ENCODE measurements around the gene AGAP2.
A peak's percentile ranks its signal among the peaks of the same experiment; 100 is the strongest.

AGAP2 gene

GRCh38 chr12:57735952-57736740, 2.4 kb downstream of the AGAP2 start:
- no peak for DNase-seq (ENCODE audit: low spot score)

- no peak for DNase-seq (ENCODE audit: low spot score)
Measured at GRCh38 chr12:57735198-57735855, 3.2 kb downstream of the AGAP2 start.

GRCh38 chr12:57734591-57734990, 4.0 kb downstream of the AGAP2 start:
- no peak for DNase-seq (ENCODE audit: low spot score)

- no peak for DNase-seq (ENCODE audit: low spot score)
Measured at GRCh38 chr12:57733928-57734327, 4.6 kb downstream of the AGAP2 start.

- no peak for DNase-seq (ENCODE audit: low spot score)
Measured at GRCh38 chr12:57732726-57733593, 5.6 kb downstream of the AGAP2 start.

GRCh38 chr12:57732270-57732669, 6.3 kb downstream of the AGAP2 start:
- no peak for DNase-seq (ENCODE audit: low spot score)

GRCh38 chr12:57731411-57732080, 7.0 kb downstream of the AGAP2 start:
- no peak for DNase-seq (ENCODE audit: low spot score)

- DNase-seq (ENCODE audit: low spot score): no peak
Measured at GRCh38 chr12:57730336-57731067, 8.0 kb downstream of the AGAP2 start.

- no peak for DNase-seq (ENCODE audit: low spot score)
Measured at GRCh38 chr12:57729321-57729844, 9.2 kb downstream of the AGAP2 start.

- DNase-seq (ENCODE audit: low spot score): no peak
Measured at GRCh38 chr12:57727758-57728395, 10.7 kb downstream of the AGAP2 start.

GRCh38 chr12:57726884-57727757, 11.4 kb downstream of the AGAP2 start:
- DNase-seq (ENCODE audit: low spot score): no peak

GRCh38 chr12:57726151-57726883, 12.2 kb downstream of the AGAP2 start:
- DNase-seq (ENCODE audit: low spot score): peak; percentile 14

- DNase-seq (ENCODE audit: low spot score): no peak
Measured at GRCh38 chr12:57725851-57726150, 12.7 kb downstream of the AGAP2 start.

GRCh38 chr12:57724936-57725740, 13.4 kb downstream of the AGAP2 start:
- DNase-seq (ENCODE audit: low spot score): no peak

GRCh38 chr12:57724003-57724935, 14.3 kb downstream of the AGAP2 start:
- DNase-seq (ENCODE audit: low spot score): no peak

- DNase-seq (ENCODE audit: low spot score): no peak
Measured at GRCh38 chr12:57723630-57723962, 14.9 kb downstream of the AGAP2 start.

Data from CD4-positive, alpha-beta T cell treated with Interleukin-15 for 4 hours (primary cell).